ENCODE results near the gene FOXF1. TPM values are rescaled to one million over a fixed set of nuclear protein-coding genes. Genes with fewer than 3 reads are reported as not detected.
A peak's percentile ranks its signal among the peaks of the same experiment; 100 is the strongest.

The FOXF1 gene
- total RNA-seq, 2 experiments from 2014 or later = not detected

DNA sequence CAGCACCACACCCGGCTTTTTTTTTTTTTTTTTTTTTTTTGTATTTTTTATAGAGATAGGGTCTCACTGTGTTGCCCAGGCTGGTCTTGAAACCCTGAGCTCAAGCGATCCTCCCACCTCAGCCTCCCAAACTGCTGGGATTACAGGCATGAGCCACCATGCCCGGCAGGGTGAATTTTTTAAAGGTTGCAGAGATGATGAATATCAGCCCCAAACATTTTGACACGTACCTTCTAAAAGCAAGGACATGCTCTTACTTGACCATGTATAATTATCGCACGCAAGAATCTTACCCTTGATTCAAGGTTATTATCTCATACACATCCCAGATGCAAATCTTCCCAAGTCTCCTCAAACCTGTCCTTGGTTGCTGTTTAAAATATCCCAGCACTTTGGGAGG is 52.0 kb downstream of the FOXF1 start:
- TF ChIP-seq, protein P1, sequence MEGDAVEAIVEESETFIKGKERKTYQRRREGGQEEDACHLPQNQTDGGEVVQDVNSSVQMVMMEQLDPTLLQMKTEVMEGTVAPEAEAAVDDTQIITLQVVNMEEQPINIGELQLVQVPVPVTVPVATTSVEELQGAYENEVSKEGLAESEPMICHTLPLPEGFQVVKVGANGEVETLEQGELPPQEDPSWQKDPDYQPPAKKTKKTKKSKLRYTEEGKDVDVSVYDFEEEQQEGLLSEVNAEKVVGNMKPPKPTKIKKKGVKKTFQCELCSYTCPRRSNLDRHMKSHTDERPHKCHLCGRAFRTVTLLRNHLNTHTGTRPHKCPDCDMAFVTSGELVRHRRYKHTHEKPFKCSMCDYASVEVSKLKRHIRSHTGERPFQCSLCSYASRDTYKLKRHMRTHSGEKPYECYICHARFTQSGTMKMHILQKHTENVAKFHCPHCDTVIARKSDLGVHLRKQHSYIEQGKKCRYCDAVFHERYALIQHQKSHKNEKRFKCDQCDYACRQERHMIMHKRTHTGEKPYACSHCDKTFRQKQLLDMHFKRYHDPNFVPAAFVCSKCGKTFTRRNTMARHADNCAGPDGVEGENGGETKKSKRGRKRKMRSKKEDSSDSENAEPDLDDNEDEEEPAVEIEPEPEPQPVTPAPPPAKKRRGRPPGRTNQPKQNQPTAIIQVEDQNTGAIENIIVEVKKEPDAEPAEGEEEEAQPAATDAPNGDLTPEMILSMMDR (IDR thresholded peaks at IDR 0.05) = no peak
- Histone ChIP-seq H3K9me3 (ENCODE audit: control insufficient read depth in 1 of 2, insufficient read depth in 1 of 2, low read length in 2 of 2) (peaks cover 0 to 7% of the 10 kb centered on the region in 2 experiments), H3K4me1 (ENCODE audit: insufficient read depth, low read length) (peaks cover 26% of the 10 kb centered on the region), H3K27ac (ENCODE audit: low read depth in 1 of 2, low read length in 2 of 2) (no peak overlapping the region), H3K27me3 (ENCODE audit: control insufficient read depth in 1 of 2, insufficient read depth in 2 of 2, low read length in 2 of 2) (peaks cover 38 to 62% of the 10 kb centered on the region in 2 experiments), H3K36me3 (ENCODE audit: insufficient read depth, low read length) (no peaks in the 10 kb centered on the region), H3K4me3 (ENCODE audit: low read length) (no peak overlapping the region)
- DNase-seq = no peak
- ChIA-PET CTCF (no interaction called here), POLR2A (no interaction called here)
- intact Hi-C loops (cut with DNase I, micrococcal nuclease) = loop anchor here (5.0 kb wide), 7 partner anchors 310 to 1205 kb away; partner anchors contain the start of gene KLHDC4 (in 2 of the 2)
- ATAC-seq (ENCODE audit: poor library complexity) = no peak
- Mint-ChIP-seq H3K4me1 (ENCODE audit: low read depth) (peaks cover 24% of the 10 kb centered on the region), H3K4me3 (no peak overlapping the region), H3K9me3 (no peaks in the 10 kb centered on the region), H3K36me3 (ENCODE audit: low read depth) (no peaks in the 10 kb centered on the region), H3K27me3 (peaks cover 86% of the 10 kb centered on the region), H3K27ac (no peak overlapping the region)

DNA sequence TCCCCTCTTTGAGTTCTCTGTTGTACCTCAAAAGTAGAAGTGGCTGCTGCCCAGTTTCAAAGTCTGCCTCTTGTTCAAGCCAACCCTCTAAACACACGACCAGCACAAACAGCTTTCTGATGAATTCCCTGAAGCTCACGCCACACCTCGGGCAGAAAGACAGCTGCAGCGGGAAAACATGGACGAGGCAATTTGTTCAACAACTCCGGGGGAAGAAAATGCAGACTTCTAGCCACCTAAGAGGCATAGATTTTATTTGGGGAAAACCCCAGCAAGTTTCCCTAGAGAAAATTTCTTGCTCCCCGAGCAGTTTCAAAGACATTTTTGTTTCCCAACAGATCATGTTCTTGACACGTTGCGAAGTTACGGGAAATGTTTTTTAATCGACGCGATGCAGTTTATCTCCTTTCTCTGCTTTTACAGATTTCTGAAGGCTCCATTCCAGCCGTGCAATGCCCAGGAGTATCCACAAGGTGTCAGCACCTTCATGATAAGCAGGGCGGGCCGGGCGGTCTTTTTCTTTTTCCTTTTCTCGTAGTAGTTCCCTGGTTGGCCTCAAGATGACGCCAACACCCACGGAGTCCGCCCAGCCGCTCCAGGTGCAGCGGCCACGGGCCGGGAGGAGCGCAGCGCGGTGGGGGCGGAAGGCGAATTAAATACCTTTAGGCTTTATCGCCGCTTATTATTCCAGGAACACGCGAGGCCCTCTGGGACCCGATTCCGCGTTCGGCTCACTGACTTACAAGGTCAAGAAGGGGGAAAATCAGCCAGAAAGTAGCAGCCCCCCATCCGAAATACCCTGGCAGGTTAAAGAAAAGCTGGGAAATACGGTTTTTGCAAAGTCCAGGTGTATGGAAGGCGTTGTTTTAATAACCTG is 53.4 kb downstream of the FOXF1 start:
- POLR2A ChIA-PET = no interaction called here
- DNase-seq (peak; percentile 76 to 92 (median 84)), ATAC-seq (ENCODE audit: poor library complexity) (peak; percentile 99)
- no peaks in the 10 kb centered on the region for H3K9me3 Mint-ChIP-seq
- Histone ChIP-seq H3K4me1 (ENCODE audit: insufficient read depth, low read length) (peaks cover 31% of the 10 kb centered on the region), H3K27ac (ENCODE audit: low read depth in 1 of 2, low read length in 2 of 2) (no peak overlapping the region), H3K36me3 (ENCODE audit: insufficient read depth, low read length) (no peaks in the 10 kb centered on the region), H3K9me3 (ENCODE audit: control insufficient read depth in 1 of 2, insufficient read depth in 1 of 2, low read length in 2 of 2) (peaks cover 0 to 7% of the 10 kb centered on the region in 2 experiments), H3K4me3 (ENCODE audit: low read length) (peak overlapping the region; percentile 11), H3K27me3 (ENCODE audit: control insufficient read depth in 1 of 2, insufficient read depth in 2 of 2, low read length in 2 of 2) (peaks cover 39 to 61% of the 10 kb centered on the region in 2 experiments)
- H3K36me3 Mint-ChIP-seq (ENCODE audit: low read depth) = no peaks in the 10 kb centered on the region
- H3K4me3 Mint-ChIP-seq = peak overlapping the region; percentile 30
- H3K4me1 Mint-ChIP-seq (ENCODE audit: low read depth) = peaks cover 26% of the 10 kb centered on the region
- H3K27me3 Mint-ChIP-seq = peaks cover 84% of the 10 kb centered on the region
- CTCF ChIA-PET = interaction anchor here (0.7 kb wide), 1 partner anchor 13 kb away, joined by 3 read pairs; no protein-coding TSS in a partner anchor
- H3K27ac Mint-ChIP-seq = no peak overlapping the region
- TF ChIP-seq, protein P1 (IDR thresholded peaks at IDR 0.05) = peak; percentile 100
- intact Hi-C loops (cut with DNase I, micrococcal nuclease) = loop anchor here (1.0 to 5.0 kb wide), 8 partner anchors 309 to 1204 kb away; partner anchors contain the start of gene KLHDC4 (in 2 of the 2)

Other genes starting within 250 kb of the FOXF1 start
- gene MTHFSD, start 44.7 kb downstream of the FOXF1 start, total RNA-seq = 1 to 10 TPM; 7.3 to 7.9 TPM
- under 1 TPM; 0.11 to 0.19 TPM for gene FOXC2, start 56.3 kb downstream of the FOXF1 start, total RNA-seq
- gene FOXL1, start 68.0 kb downstream of the FOXF1 start, total RNA-seq = not detected

Measured in CD4-positive, alpha-beta T cell (primary cell).